ENCODE results near the gene ZNF653.
A peak's percentile ranks its signal among the peaks of the same experiment; 100 is the strongest.

ZNF653 gene

GRCh38 chr19:11505504-11506100 is at the start of gene ZNF653:
Gene ZNF653, minus strand, starts transcription at chr19:11505839. Its CDS starts 53 bp downstream, at chr19:11505786.
- peak; percentile 92 for DNase-seq (ENCODE audit: low read depth)

DNA sequence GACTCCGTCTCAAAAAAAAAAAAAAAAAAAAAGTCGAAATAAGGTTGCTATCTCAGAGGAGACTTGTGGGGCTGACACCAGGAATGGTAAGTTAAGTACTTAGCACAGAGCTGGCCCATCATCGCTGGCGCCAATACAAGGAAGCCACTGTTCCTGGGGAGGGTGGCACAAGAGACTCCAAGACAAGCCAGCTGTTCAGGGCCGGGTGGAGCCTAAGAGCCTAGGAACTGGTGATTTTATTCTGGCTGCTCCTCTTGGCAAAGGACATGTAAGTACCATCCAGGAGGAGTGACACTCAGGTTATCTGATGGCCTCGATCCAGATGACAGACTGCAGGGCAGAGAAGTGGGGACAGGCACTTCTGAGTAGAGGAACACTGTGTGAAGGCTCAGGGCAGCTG is 49.6 kb upstream of the ZNF653 start:
- DNase-seq (ENCODE audit: low read depth) = no peak

DNA sequence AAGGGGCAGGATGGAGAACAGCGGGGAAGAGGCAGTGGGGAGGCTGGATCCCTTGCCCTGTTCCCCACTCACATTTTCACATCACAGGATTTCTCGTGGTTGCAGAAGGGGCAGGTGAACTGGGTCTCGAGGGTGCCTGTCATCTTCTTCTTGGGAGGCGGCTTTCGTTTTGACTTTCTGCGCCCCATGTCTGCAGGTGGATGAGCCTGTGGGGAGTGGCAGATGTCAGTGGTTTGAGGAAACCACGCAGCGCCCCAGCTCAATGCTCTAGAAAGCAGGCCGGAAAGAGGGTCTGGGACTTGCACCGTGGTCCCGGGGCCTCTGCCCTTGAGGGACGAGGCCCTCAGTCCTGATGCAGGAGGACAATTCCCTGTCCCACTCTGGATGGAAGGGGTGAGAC is 48.5 kb upstream of the ZNF653 start:
- DNase-seq (ENCODE audit: low read depth) = no peak

DNA sequence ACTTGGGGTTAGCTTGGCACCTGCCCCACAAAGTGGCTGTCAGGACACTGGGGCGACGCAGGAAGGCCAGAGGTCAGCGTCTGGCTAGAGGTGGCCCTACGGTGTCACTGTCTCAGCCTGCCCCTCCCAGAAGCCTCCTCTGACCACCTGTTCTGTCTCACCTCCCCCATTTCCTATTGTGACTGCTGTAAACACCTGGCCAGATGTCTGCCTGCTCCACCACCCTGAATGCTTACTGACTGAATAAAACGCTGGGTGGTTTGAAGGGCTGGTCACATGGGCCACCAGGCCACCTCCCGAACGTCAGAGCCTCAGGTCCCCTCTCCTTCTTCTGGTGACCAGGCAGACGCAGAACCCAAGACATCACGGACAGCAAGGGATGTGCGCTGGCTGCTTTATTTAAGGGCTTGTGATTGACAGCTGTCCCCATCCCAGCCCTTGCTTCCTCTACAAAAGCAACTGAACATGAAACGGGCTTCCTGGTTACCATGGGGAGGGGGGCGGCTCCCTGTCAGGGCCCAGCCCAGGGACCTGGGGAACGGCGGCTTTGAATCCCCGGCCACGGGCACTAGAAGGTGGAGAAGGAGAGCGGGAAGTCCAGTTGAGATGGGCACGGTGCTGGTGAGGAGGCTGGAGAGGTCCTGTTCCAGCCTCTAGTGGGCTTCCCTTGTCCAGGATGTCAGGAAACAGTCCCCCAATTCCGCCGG is 47.2 kb upstream of the ZNF653 start:
- DNase-seq (ENCODE audit: low read depth) = no peak

- DNase-seq (ENCODE audit: low read depth) = no peak
Observed at GRCh38 chr19:11551603-11552235, 46.1 kb upstream of the ZNF653 start.

- no peak for DNase-seq (ENCODE audit: low read depth)
Observed at GRCh38 chr19:11550265-11550664, 44.6 kb upstream of the ZNF653 start.

- no peak for DNase-seq (ENCODE audit: low read depth)
Observed at GRCh38 chr19:11549386-11549953, 43.8 kb upstream of the ZNF653 start.

DNA sequence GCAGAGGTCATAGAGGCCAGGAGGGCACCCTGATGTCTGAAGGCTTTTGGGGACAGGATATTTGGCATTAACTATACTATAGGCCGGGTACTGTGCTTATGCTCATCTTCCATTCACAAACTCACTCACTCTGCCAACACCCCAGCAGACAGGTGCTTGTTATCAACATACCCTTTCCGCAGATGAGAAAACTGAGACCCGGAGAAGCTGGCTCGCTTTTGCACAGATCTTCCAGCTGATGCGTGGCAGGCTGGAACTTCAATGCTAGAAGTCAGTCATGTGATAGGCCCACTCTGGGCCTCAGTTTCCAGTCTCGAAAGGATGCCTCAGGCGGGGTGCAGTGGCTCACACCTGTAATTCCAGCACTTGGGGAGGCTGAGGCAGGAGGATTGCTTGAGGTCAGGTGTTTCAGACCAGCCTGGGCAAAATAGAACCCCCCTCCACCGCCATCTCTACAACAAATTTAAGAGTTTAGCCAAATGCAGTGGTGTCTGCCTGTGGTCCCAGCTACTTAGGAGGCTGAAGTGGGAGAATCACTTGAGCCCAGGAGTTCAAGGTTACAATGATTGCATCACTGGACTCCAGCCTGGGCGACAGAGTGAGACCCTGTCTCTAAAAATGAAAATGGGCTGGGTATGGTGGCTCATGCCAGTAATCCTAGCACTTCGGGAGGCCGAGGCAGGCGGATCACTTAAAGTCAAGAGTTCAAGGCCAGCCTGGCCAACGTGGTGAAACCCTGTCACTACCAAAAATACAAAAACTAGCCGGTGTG is 42.5 kb upstream of the ZNF653 start:
- no peak for DNase-seq (ENCODE audit: low read depth)

DNA sequence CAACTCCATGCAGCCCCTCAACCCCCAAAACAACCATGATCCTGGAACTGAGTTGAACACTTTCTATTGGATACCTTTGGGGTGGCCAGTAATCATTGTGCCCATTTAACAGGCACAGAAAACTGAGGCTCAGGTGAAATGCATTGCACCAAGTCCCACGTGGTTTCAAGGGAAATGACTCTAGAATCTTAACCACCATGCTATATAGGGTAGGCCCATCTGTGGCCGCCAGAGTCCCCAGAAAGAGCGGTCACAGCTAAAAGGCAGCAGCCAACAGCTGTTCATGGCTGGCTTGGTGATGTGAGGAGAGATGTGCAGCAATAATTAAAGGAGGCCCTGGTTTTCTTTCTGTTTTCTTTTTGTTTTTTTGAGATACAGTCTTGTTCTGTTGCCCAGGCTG is 35.6 kb upstream of the ZNF653 start:
- DNase-seq (ENCODE audit: low read depth) = no peak

DNA sequence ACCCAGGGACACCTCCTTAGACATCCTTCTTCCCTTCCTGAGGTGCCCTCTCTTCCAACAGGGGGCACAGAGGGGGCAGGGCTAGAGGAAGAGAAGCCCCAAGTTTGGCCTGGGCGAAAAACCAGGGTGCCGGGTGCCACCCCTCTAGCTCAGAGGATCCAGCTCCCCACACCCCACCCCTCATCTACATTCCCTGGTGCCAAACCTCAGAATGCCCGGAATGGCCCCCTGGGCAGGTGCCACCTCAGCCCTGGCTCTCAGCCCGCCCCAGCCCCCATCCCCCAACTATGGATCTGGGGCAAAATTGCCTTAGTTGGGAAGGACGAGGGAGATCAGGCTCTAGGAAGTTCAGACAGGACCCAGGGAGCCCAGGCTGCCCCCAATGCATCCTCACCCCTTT is 35.0 kb upstream of the ZNF653 start:
- no peak for DNase-seq (ENCODE audit: low read depth)

DNA sequence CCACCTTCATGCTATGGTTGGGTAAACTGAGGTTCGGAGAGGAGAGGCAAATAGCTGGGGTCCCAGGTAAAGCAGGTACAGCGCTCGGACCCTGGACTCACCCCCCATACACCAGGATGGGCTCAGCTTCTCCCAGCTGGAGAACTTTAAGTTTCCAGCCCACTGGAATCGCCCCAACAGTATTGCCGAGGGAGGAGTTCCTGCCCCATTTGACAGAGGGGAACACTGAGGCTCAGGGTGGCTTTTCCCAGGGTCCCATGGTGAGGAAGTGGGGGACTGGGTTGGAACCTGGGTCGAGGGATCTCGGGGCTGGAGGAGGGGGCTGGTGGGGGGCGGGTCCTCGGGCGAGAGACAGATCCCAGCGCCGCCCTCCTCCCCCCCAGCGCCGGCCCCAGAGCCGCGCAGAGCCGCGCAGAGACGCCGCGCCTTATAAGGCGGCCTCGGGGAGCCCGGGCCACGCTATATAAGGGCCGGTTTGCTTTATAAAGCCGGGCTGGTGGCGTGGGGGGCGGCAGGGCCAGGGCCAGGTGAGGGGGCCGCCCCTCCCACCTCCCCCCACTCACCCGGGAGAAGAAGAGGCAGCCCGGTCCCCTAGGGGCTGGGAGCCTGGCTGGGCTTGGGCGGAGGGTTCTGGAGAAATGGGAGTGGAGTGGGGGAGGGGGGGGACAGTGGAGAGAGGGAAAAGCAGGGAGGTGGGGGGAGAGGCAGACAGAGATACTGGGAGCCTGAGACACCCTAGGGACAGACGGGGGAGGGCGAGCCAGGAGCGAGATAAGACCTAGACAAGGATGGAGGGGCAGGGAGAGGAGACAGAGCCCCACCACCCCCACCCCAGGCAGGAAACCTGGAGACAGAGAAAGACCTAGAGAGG is 34.1 kb upstream of the ZNF653 start:
- no peak for DNase-seq (ENCODE audit: low read depth)

DNA sequence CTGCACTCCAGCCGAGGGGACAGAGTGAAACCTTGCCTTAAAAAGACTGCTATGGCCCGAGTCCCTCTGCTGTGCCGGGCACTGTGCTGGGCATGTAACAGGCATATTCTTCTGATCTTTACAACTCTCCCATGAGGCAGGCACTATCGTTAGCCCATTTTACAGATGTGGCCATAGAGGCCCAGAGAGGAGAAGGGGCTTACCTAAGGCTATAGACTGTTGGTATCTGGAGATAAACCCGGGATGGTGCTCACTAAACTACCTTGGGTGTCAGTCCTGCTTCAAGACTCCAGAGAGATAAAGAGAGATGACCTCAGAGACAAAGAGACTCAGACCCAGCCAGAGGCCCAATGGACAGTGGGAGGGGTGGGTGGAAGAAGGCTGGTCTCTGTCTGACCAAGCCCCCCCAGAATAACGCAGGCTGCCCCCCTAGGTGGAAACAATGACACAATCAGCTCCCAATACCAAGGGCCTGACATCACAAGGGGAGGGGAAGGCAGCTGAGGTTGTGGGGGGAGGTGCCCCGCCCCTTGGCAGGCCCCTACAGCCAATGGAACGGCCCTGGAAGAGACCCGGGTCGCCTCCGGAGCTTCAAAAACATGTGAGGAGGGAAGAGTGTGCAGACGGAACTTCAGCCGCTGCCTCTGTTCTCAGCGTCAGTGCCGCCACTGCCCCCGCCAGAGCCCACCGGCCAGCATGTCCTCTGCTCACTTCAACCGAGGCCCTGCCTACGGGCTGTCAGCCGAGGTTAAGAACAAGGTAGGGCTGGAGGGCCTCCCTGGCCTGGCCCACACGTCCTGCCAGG is 32.8 kb upstream of the ZNF653 start, which contains the start of gene CNN1:
TSS of gene CNN1 (plus strand) at position 620 of the 805 bp plus-strand sequence. CDS start at position 697, 77 bp downstream.
- no peak for DNase-seq (ENCODE audit: low read depth)

GRCh38 chr19:11535792-11536595 is 30.4 kb upstream of the ZNF653 start:
- DNase-seq (ENCODE audit: low read depth) = peak; percentile 77

- DNase-seq (ENCODE audit: low read depth) = no peak
Observed at GRCh38 chr19:11534948-11535347, 29.3 kb upstream of the ZNF653 start.

GRCh38 chr19:11534538-11534937 is 28.9 kb upstream of the ZNF653 start:
- DNase-seq (ENCODE audit: low read depth) = no peak

DNA sequence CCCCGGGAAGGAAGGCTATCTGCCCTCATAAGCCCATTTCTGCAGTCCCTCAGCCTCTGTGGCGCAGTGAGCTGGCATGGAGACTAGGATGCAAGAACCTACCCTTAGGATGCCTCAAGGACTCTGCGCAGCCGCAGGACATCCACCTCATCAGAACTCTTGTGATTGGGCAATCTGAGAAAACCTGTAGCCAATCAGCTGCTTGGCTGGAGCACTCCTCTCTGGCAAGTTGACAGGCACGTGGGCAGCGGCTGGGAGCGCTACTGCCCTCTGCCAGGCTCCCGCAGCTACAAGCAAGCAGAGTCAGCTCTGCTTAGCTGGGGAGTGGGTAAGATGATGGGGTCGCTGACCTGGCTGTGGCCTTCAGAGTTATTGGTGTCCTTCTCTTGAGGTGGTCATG is 24.8 kb upstream of the ZNF653 start:
- no peak for DNase-seq (ENCODE audit: low read depth)

GRCh38 chr19:11528551-11529341 is 23.1 kb upstream of the ZNF653 start, which contains the start of gene ECSIT:
Gene ECSIT, minus strand, starts transcription at chr19:11529134. Its CDS starts 9,964 bp downstream, at chr19:11519170.
- DNase-seq (ENCODE audit: low read depth) = peak; percentile 88

DNA sequence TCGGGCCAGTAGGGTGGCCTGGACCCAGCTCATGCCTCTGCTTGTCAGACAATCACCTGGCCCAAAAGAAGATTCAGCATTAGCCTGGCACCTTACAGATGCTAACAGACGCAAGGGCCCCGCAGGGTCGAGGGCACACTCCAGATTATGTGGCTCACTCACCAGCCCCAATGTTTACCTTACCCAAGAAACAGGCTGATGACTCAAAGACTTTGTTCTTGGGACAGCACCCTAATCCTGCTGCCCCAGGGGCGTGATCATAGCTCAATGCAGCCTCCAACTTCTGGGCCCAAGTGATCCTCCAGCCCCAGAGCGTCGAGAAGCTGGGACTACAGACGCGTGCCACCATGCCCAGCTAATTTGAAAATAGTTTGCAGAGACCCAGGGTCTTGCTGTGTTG is 13.5 kb upstream of the ZNF653 start:
- no peak for DNase-seq (ENCODE audit: low read depth)

- no peak for DNase-seq (ENCODE audit: low read depth)
Observed at GRCh38 chr19:11513946-11514345, 8.3 kb upstream of the ZNF653 start.

All from activated gamma-delta T cell treated with anti-CD3 and anti-CD28 coated beads, Interleukin-2, amount 50 U/mL, for 16 hours (primary cell).